GM12801 (cell line): Measurements from ENCODE around the gene FGD5.
A peak's percentile ranks its signal among the peaks of the same experiment; 100 is the strongest.

Experiments
- CTCF ChIP-seq: IDR thresholded peaks from one replicate; pipeline ENCODE4 v1.5.1; 2011; ENCODE audit warnings: control low read depth; ENCODE audit not compliant: insufficient read length; ENCODE audit errors: extremely low read depth

The FGD5 gene

DNA sequence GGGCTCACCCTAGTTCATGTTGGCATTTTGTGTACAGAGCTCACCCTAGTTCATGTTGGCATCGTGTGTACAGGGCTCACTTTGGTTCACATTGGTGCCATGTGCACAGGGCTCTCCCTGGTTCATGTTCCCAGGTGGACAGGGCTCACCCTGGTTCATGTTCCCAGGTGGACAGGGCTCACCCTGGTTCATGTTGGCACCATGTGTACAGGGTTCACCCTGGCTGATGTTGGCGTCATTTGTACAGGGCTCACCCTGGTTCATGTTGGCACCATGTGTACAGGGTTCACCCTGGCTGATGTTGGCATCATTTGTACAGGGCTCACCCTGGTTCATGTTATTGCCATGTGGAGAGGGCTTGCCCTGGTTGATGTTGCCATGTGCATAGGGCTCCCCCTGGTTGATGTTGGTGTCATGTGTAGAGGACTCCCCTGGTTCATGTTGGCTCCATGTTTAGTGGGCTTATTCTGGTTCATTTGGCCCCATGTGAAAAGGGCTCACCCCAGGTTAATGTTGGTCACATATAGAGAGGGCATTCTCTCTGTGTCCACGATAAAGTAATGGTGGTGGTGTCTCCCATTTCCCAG, 97.0 kb downstream of the FGD5 start:
- no peak for TF ChIP-seq CTCF

GRCh38 chr3:14918356-14918860, 99.6 kb downstream of the FGD5 start:
- TF ChIP-seq CTCF, result no peak

DNA sequence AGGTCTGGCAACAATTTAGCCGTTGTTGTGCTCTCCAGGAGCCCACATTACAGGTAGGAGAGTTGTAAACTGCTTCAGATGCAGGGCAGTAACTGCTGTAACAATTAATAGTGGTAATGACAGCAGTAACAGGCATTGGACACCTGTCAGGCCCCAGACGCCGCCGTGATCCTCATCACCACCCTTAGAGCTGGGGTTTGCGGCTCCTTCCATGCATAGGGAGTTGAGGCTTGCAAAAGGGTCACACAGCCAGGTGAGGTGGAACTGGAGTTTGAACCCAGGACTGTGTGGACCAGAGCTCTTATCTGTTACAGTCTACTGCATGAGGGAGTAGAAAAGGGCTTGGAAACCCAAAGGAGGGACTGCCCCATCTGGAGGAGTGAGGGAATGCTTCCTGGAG, 101.8 kb downstream of the FGD5 start:
- TF ChIP-seq CTCF, result no peak

DNA sequence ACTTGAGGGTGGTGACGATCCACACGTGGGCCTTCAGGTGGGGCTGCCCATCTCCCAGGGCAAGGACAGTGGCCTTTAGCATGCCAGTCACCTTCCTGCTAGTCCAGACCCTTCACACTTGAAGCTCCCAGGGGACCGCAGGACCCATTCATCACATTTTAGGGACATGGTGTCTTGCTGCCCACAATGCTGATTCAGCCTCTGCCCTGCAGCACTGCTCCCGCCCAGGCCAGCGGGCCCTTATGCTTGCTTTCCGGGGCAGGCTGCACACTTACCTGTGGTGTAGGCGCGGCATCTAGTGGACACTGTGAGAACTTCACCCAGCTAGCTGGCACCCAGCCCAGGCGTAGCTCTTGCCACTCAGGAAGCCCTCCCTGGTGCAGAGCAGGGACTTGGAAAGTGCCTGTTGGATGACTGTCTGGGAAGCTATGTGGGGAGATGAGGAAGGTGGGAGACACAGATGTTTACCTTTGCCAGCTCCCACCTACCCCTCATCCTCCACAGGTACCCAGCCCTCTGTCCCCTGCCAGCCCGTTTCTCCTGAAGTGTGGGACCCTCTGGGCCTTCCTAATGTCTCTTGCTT, 102.4 kb downstream of the FGD5 start:
- peak; percentile 85 for TF ChIP-seq CTCF

- no peak for TF ChIP-seq CTCF
Measured at GRCh38 chr3:14921811-14922705, 103.3 kb downstream of the FGD5 start.

DNA sequence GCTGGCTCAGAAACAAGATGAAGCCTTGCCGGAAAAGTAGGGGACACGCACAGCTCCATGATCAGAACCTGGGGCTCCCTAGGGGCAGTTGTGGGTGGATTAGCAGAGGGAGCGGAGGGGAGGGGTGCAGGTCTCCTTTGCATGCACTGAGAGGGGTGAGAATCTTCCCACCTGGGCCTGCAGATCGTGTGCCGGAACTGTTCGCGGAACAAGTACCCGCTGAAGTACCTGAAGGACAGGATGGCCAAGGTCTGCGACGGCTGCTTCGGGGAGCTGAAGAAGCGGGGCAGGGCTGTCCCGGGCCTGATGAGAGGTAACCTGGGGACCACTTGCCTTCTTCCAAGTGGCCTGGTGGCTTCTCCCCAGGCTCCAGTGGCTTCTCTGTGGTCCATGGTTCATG, 104.1 kb downstream of the FGD5 start:
- TF ChIP-seq CTCF, result no peak

GRCh38 chr3:14923476-14923875, 104.7 kb downstream of the FGD5 start:
- TF ChIP-seq CTCF, result no peak
